Bronchial epithelial cell (primary cell): Measurements from ENCODE around the gene TST. TPM values are rescaled to one million over a fixed set of nuclear protein-coding genes. Genes with fewer than 3 reads are reported as not detected.

Experiments used
- DNase-seq: peaks from one replicate; pipeline ENCODE4 v3.0.0-alpha.2; 2010; ENCODE audit warnings: low read depth
- FAIRE-seq: peaks from 2 replicates; lab custom pipeline; 2011; peaks lifted over from hg19 to GRCh38; lab: Jason Lieb, UNC
- H3K27me3 ChIP-seq: 2 replicates; pipeline ENCODE4 v1.5.1; 2011; ENCODE audit warnings: low read length; ENCODE audit not compliant: control insufficient read depth, insufficient read depth
- H3K36me3 ChIP-seq: 2 replicates; pipeline ENCODE4 v1.5.1; 2011; ENCODE audit warnings: low read length; ENCODE audit not compliant: control insufficient read depth, insufficient read depth
- H3K4me3 ChIP-seq: 2 replicates; pipeline ENCODE4 v1.5.1; 2011; ENCODE audit warnings: mild to moderate bottlenecking, low read depth, low read length, control low read depth
- CTCF ChIP-seq: IDR thresholded peaks from 2 replicates; pipeline ENCODE4 v1.5.1; 2011; ENCODE audit warnings: mild to moderate bottlenecking, moderate library complexity, low read length, control low read depth, inconsistent platforms; ENCODE audit not compliant: insufficient read depth, severe bottlenecking
- total RNA-seq: library from RNA; depleted of rRNA; stranded (reverse); fragments of >200 nt; gene quantifications from 2 replicates; pipeline ENCODE4 v1.2.1, GENCODE V29; 2014

Gene TST
- total RNA-seq, 1 donor from 2014 or later = 45.8 TPM

GRCh38 chr22:37064553-37064952 is 45.3 kb upstream of the TST start:
- no peak for TF ChIP-seq CTCF
- FAIRE-seq (peak; percentile 64), DNase-seq (no peak)
- H3K27me3 ChIP-seq = peaks cover 1% of the 10 kb centered on the region
- H3K4me3 ChIP-seq = no peak overlapping the region
- no peaks in the 10 kb centered on the region for H3K36me3 ChIP-seq

- Histone ChIP-seq H3K4me3 (no peak overlapping the region), H3K27me3 (peaks cover 1% of the 10 kb centered on the region), H3K36me3 (no peaks in the 10 kb centered on the region)
- DNase-seq (no peak), FAIRE-seq (no peak)
- TF ChIP-seq CTCF = no peak
Observed at GRCh38 chr22:37063431-37064420, 44.5 kb upstream of the TST start.

GRCh38 chr22:37062702-37063381 is 43.6 kb upstream of the TST start:
- peaks cover 1% of the 10 kb centered on the region for H3K27me3 ChIP-seq
- H3K4me3 ChIP-seq = no peak overlapping the region
- FAIRE-seq (no peak), DNase-seq (no peak)
- no peaks in the 10 kb centered on the region for H3K36me3 ChIP-seq
- TF ChIP-seq CTCF = no peak

GRCh38 chr22:37062376-37062675 is 43.1 kb upstream of the TST start:
- Histone ChIP-seq H3K36me3 (peaks cover 1% of the 10 kb centered on the region), H3K27me3 (peaks cover 1% of the 10 kb centered on the region), H3K4me3 (no peak overlapping the region)
- DNase-seq (no peak), FAIRE-seq (no peak)
- TF ChIP-seq CTCF = no peak

- DNase-seq (no peak), FAIRE-seq (no peak)
- Histone ChIP-seq H3K4me3 (no peak overlapping the region), H3K27me3 (peaks cover 1% of the 10 kb centered on the region), H3K36me3 (peaks cover 3% of the 10 kb centered on the region)
- TF ChIP-seq CTCF = no peak
Observed at GRCh38 chr22:37061611-37062375, 42.5 kb upstream of the TST start.
